Neural cell (in vitro differentiated cells): ENCODE data around the gene MYO15A. TPM values are rescaled to one million over a fixed set of nuclear protein-coding genes. Genes with fewer than 3 reads are reported as not detected.

Experiments
- H2AFZ ChIP-seq: fragments of 200-600, 300-800 bp; sonication (generic), shearing (Covaris generic); 2 replicates; pipeline ENCODE4 v1.6.0; 2014; ENCODE audit warnings: low read depth, mild to moderate bottlenecking, antibody characterized with exemption, low read length, moderate library complexity
- H3F3A ChIP-seq: fragments of 200-600 bp; shearing (Covaris generic); 2 replicates; pipeline ENCODE4 v1.6.1; 2016; ENCODE audit warnings: mild to moderate bottlenecking, moderate library complexity, mixed read lengths, antibody characterized with exemption, low read length; ENCODE audit not compliant: insufficient read depth, poor library complexity, severe bottlenecking
- H3K27ac ChIP-seq: fragments of 200-600, 300-800 bp; sonication (generic), shearing (Covaris generic); 2 replicates; pipeline ENCODE4 v1.5.1; 2014; ENCODE audit warnings: mild to moderate bottlenecking, low read length, moderate library complexity
- H3K27me3 ChIP-seq: fragments of 300-800, 200-600 bp; sonication (generic), shearing (Covaris generic); 2 replicates; pipeline ENCODE4 v1.6.0; 2014; ENCODE audit warnings: mild to moderate bottlenecking, low read depth, low read length, moderate library complexity; ENCODE audit not compliant: insufficient read depth
- H3K36me3 ChIP-seq: fragments of 300-800, 200-600 bp; sonication (generic), shearing (Covaris generic); 2 replicates; pipeline ENCODE4 v1.5.1; 2014; ENCODE audit warnings: mild to moderate bottlenecking, antibody characterized with exemption, low read length, moderate library complexity; ENCODE audit not compliant: insufficient read depth
- H3K4me2 ChIP-seq: fragments of 300-800, 200-600 bp; sonication (generic), shearing (Covaris generic); 2 replicates; pipeline ENCODE4 v1.6.0; 2014; ENCODE audit warnings: mild to moderate bottlenecking, low read length
- H3K4me3 ChIP-seq: fragments of 300-800, 200-600 bp; sonication (generic), shearing (Covaris generic); 2 replicates; pipeline ENCODE4 v1.5.1; 2014; ENCODE audit warnings: mild to moderate bottlenecking, low read length, moderate library complexity
- H3K79me2 ChIP-seq: fragments of 200-600 bp; shearing (Covaris generic); replicated peaks from 2 replicates; pipeline ENCODE4 v1.6.0; 2014; ENCODE audit warnings: mild to moderate bottlenecking, low read length, moderate library complexity; ENCODE audit not compliant: insufficient read depth
- H3K9ac ChIP-seq: fragments of 300-800, 200-600 bp; sonication (generic), shearing (Covaris generic); 2 replicates; pipeline ENCODE4 v1.6.1; 2016; ENCODE audit warnings: mild to moderate bottlenecking, low read length, mixed read lengths
- H3K9me2 ChIP-seq: fragments of 200-600 bp; shearing (Covaris generic); 2 replicates; pipeline ENCODE4 v1.6.1; 2016; ENCODE audit warnings: mild to moderate bottlenecking, low read length, mixed read lengths; ENCODE audit not compliant: insufficient read depth
- H3K9me3 ChIP-seq: fragments of 200-600, 300-800 bp; sonication (generic), shearing (Covaris generic); 2 replicates; pipeline ENCODE4 v1.6.1; 2016; ENCODE audit warnings: mild to moderate bottlenecking, mixed run types, low read length, moderate library complexity, mixed read lengths
- H4K20me1 ChIP-seq: fragments of 200-600 bp; shearing (Covaris generic); 2 replicates; pipeline ENCODE4 v1.6.1; 2016; ENCODE audit warnings: mild to moderate bottlenecking, mixed run types; ENCODE audit not compliant: insufficient read depth
- EP300 ChIP-seq: fragments of 450-650 bp; conservative IDR thresholded peaks from 2 replicates; pipeline ENCODE4 v1.6.1; 2014; ENCODE audit warnings: antibody characterized with exemption, mild to moderate bottlenecking, moderate library complexity; ENCODE audit not compliant: poor library complexity, severe bottlenecking
- EZH2 ChIP-seq: fragments of 200-600, 300-800 bp; shearing (Covaris generic), sonication (generic); IDR thresholded peaks from 2 replicates; pipeline ENCODE4 v1.6.1; 2014; ENCODE audit warnings: antibody characterized with exemption, low read length, borderline replicate concordance, mild to moderate bottlenecking; ENCODE audit not compliant: insufficient read depth, poor library complexity, severe bottlenecking
- MXI1 ChIP-seq: fragments of 450-650 bp; conservative IDR thresholded peaks from 2 replicates; pipeline ENCODE4 v1.6.1; 2014; ENCODE audit warnings: antibody characterized with exemption, mild to moderate bottlenecking; ENCODE audit not compliant: poor library complexity, severe bottlenecking
- POLR2AphosphoS5 ChIP-seq: IDR thresholded peaks from 2 replicates; pipeline ENCODE4 v1.6.1; 2012
- RAD21 ChIP-seq: fragments of 450-650 bp; conservative IDR thresholded peaks from 2 replicates; pipeline ENCODE4 v1.6.1; 2014; ENCODE audit warnings: antibody characterized with exemption, mild to moderate bottlenecking, moderate library complexity
- SMC3 ChIP-seq: fragments of 450-650 bp; conservative IDR thresholded peaks from 2 replicates; pipeline ENCODE4 v1.6.1; 2014; ENCODE audit warnings: antibody characterized with exemption, mild to moderate bottlenecking, moderate library complexity; ENCODE audit not compliant: poor library complexity
- TAF1 ChIP-seq: IDR thresholded peaks from 2 replicates; pipeline ENCODE4 v1.6.1; 2012; ENCODE audit warnings: low read depth
- polyA plus RNA-seq: library from polyadenylated mRNA; depleted of rRNA; stranded (reverse); fragments of >200 nt; gene quantifications from 2 replicates; pipeline ENCODE4 v1.2.3, GENCODE V29; 2014
- TF ChIP-seq, protein P1 (sequence below): fragments of 450-650 bp; IDR thresholded peaks from 2 replicates; pipeline ENCODE4 v1.5.1; 2014; ENCODE audit warnings: antibody characterized with exemption, mild to moderate bottlenecking, moderate library complexity; ENCODE audit not compliant: poor library complexity, severe bottlenecking
- TF ChIP-seq, protein P2 (sequence below): IDR thresholded peaks from 2 replicates; pipeline ENCODE4 v1.6.1; 2012; ENCODE audit warnings: borderline replicate concordance

The MYO15A gene
- polyA plus RNA-seq, 1 donor from 2014 or later: 1.9 TPM

DNA sequence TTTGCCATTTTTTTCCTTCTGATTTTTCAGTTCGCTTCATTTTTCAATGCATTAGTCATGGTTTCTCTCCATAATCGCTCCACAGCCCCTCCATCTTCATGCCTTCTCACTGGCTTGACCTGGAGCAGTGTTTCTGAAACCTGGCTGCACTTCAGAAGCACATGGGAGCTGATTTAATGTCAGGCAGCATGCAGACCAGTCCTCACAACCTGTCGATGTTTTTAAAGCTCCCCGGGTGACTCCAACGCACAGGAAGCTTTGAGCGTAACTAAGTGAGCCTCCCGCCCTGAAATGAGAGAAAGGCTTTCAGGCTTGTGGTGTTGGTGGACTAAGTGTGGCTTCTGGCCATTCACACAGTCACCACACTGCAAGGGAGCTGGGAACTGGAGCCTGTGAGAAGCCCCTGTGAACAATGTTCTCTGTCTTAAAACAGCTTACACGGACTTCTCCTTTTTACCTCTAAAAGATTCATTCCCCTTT, 37.7 kb upstream of the MYO15A start:
- Histone ChIP-seq H3K4me2 (no peak overlapping the region), H3K79me2 (no peaks in the 10 kb centered on the region), H2AFZ (no peak overlapping the region), H4K20me1 (no peaks in the 10 kb centered on the region), H3K9me3 (no peaks in the 10 kb centered on the region), H3K27ac (no peak overlapping the region), H3K27me3 (no peaks in the 10 kb centered on the region), H3K4me3 (no peak overlapping the region), H3K9me2 (no peaks in the 10 kb centered on the region), H3K9ac (no peak overlapping the region), H3K36me3 (no peaks in the 10 kb centered on the region), H3F3A (no peaks in the 10 kb centered on the region)
- TF ChIP-seq SMC3: no peak
- TF ChIP-seq MXI1: peak; percentile 20

DNA sequence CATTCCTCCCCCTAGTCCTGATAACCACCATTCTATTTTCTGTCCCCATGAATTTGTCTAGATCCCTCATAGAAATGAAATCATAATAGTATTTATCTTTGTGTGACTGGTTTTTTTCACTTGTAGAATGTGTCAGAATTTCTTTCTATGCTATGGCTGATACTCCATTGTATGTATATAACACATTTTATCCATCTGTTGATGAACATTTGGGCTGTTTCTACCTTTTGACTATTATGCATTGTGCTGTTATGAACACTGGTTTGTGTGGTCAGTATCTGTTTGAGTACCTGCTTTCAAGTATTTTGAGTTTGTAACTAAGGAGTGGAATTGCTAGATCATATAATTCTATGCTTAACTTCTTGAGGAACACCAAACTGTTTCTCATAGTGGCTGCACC, 36.8 kb upstream of the MYO15A start:
- no peak overlapping the region for H3K4me3 ChIP-seq
- H3K36me3 ChIP-seq: no peaks in the 10 kb centered on the region
- H3K4me2 ChIP-seq: no peak overlapping the region
- no peaks in the 10 kb centered on the region for H3K79me2 ChIP-seq
- H3K27me3 ChIP-seq: no peaks in the 10 kb centered on the region
- H3K27ac ChIP-seq: no peak overlapping the region
- TF ChIP-seq EZH2 (no peak), RAD21 (no peak), MXI1 (no peak), SMC3 (no peak), EP300 (no peak), TAF1 (no peak), POLR2AphosphoS5 (no peak)
- TF ChIP-seq, protein P1, sequence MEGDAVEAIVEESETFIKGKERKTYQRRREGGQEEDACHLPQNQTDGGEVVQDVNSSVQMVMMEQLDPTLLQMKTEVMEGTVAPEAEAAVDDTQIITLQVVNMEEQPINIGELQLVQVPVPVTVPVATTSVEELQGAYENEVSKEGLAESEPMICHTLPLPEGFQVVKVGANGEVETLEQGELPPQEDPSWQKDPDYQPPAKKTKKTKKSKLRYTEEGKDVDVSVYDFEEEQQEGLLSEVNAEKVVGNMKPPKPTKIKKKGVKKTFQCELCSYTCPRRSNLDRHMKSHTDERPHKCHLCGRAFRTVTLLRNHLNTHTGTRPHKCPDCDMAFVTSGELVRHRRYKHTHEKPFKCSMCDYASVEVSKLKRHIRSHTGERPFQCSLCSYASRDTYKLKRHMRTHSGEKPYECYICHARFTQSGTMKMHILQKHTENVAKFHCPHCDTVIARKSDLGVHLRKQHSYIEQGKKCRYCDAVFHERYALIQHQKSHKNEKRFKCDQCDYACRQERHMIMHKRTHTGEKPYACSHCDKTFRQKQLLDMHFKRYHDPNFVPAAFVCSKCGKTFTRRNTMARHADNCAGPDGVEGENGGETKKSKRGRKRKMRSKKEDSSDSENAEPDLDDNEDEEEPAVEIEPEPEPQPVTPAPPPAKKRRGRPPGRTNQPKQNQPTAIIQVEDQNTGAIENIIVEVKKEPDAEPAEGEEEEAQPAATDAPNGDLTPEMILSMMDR: no peak
- TF ChIP-seq, protein P2, sequence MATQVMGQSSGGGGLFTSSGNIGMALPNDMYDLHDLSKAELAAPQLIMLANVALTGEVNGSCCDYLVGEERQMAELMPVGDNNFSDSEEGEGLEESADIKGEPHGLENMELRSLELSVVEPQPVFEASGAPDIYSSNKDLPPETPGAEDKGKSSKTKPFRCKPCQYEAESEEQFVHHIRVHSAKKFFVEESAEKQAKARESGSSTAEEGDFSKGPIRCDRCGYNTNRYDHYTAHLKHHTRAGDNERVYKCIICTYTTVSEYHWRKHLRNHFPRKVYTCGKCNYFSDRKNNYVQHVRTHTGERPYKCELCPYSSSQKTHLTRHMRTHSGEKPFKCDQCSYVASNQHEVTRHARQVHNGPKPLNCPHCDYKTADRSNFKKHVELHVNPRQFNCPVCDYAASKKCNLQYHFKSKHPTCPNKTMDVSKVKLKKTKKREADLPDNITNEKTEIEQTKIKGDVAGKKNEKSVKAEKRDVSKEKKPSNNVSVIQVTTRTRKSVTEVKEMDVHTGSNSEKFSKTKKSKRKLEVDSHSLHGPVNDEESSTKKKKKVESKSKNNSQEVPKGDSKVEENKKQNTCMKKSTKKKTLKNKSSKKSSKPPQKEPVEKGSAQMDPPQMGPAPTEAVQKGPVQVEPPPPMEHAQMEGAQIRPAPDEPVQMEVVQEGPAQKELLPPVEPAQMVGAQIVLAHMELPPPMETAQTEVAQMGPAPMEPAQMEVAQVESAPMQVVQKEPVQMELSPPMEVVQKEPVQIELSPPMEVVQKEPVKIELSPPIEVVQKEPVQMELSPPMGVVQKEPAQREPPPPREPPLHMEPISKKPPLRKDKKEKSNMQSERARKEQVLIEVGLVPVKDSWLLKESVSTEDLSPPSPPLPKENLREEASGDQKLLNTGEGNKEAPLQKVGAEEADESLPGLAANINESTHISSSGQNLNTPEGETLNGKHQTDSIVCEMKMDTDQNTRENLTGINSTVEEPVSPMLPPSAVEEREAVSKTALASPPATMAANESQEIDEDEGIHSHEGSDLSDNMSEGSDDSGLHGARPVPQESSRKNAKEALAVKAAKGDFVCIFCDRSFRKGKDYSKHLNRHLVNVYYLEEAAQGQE: no peak
- H3K9me2 ChIP-seq: no peaks in the 10 kb centered on the region
- H4K20me1 ChIP-seq: no peaks in the 10 kb centered on the region
- H3F3A ChIP-seq: no peaks in the 10 kb centered on the region
- H3K9ac ChIP-seq: no peak overlapping the region
- no peak overlapping the region for H2AFZ ChIP-seq
- no peaks in the 10 kb centered on the region for H3K9me3 ChIP-seq
